Measurements from ENCODE around the gene CARD18.

DNA sequence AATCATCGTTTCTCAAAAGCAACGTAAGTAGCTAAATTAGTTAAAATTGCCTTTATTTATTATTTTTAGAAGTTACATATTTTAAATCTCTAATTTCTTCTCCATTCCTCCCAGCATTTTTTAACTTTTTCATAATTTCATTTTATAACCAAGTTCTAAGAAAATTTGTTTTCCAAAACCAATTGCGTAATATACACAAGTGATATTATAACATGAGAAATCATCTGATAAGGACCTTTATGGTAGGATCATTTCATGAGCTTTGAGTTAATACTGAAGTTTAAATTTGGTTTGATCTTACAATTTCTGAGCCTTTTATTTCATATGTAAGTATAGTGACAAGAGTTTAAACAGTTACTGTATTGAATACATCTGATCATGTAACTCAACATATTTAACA, 27.7 kb upstream of the CARD18 start:
- TF ChIP-seq EZH2phosphoT487 (IDR thresholded peaks at IDR 0.05; ENCODE audit: borderline replicate concordance, low read length) (no peak), EZH2 (IDR thresholded peaks at IDR 0.05; ENCODE audit: low read length, unreplicated experiment) (no peak)
- TF ChIP-seq, protein P1, sequence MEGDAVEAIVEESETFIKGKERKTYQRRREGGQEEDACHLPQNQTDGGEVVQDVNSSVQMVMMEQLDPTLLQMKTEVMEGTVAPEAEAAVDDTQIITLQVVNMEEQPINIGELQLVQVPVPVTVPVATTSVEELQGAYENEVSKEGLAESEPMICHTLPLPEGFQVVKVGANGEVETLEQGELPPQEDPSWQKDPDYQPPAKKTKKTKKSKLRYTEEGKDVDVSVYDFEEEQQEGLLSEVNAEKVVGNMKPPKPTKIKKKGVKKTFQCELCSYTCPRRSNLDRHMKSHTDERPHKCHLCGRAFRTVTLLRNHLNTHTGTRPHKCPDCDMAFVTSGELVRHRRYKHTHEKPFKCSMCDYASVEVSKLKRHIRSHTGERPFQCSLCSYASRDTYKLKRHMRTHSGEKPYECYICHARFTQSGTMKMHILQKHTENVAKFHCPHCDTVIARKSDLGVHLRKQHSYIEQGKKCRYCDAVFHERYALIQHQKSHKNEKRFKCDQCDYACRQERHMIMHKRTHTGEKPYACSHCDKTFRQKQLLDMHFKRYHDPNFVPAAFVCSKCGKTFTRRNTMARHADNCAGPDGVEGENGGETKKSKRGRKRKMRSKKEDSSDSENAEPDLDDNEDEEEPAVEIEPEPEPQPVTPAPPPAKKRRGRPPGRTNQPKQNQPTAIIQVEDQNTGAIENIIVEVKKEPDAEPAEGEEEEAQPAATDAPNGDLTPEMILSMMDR (conservative IDR thresholded peaks at IDR 0.05; ENCODE audit: low read depth, low read length), result no peak

Measured in PC-3 (cell line).